ENCODE data around the gene KRTAP9-7.

- TF ChIP-seq ZNF416 (CRISPR knock-in tag; IDR thresholded peaks at IDR 0.05) (no peak), CREM (CRISPR knock-in tag; IDR thresholded peaks at IDR 0.05) (no peak), HMGXB4 (CRISPR knock-in tag; IDR thresholded peaks at IDR 0.05) (no peak), CTCF (IDR thresholded peaks at IDR 0.05) (no peak)
Observed at GRCh38 chr17:41294016-41294415, 18.5 kb downstream of the KRTAP9-7 start.
